ENCODE results near the gene DAB2IP.

DAB2IP gene

GRCh38 chr9:121811751-121812150, 160.3 kb downstream of the DAB2IP start:
- TF ChIP-seq ZFX (IDR thresholded peaks at IDR 0.05): no peak
- no peak for TF ChIP-seq CTCF (conservative IDR thresholded peaks at IDR 0.05)
- no peak overlapping the region for H3K27ac ChIP-seq

- H3K27ac ChIP-seq: no peak overlapping the region
- TF ChIP-seq ZFX (IDR thresholded peaks at IDR 0.05): no peak
- no peak for TF ChIP-seq CTCF (conservative IDR thresholded peaks at IDR 0.05)
Measured at GRCh38 chr9:121812159-121812735, 160.8 kb downstream of the DAB2IP start.

- TF ChIP-seq ZFX (IDR thresholded peaks at IDR 0.05) (no peak), CTCF (conservative IDR thresholded peaks at IDR 0.05) (no peak)
- H3K27ac ChIP-seq: no peak overlapping the region
Measured at GRCh38 chr9:121813519-121814210, 162.2 kb downstream of the DAB2IP start.

GRCh38 chr9:121814594-121814993, 163.2 kb downstream of the DAB2IP start:
- no peak overlapping the region for H3K27ac ChIP-seq
- TF ChIP-seq ZFX (IDR thresholded peaks at IDR 0.05) (no peak), CTCF (conservative IDR thresholded peaks at IDR 0.05) (no peak)

- TF ChIP-seq CTCF (conservative IDR thresholded peaks at IDR 0.05) (no peak), ZFX (IDR thresholded peaks at IDR 0.05) (no peak)
- no peak overlapping the region for H3K27ac ChIP-seq
Measured at GRCh38 chr9:121815084-121815483, 163.7 kb downstream of the DAB2IP start.

- no peak overlapping the region for H3K27ac ChIP-seq
- TF ChIP-seq CTCF (conservative IDR thresholded peaks at IDR 0.05): no peak
- no peak for TF ChIP-seq ZFX (IDR thresholded peaks at IDR 0.05)
Measured at GRCh38 chr9:121815546-121816448, 164.4 kb downstream of the DAB2IP start.

- TF ChIP-seq CTCF (conservative IDR thresholded peaks at IDR 0.05): no peak
- TF ChIP-seq ZFX (IDR thresholded peaks at IDR 0.05): no peak
- no peak overlapping the region for H3K27ac ChIP-seq
Measured at GRCh38 chr9:121816449-121816817, 165.0 kb downstream of the DAB2IP start.
